Activated CD4-positive, alpha-beta T cell treated with anti-CD3 and anti-CD28 coated beads for 24 hours (primary cell): ENCODE results near the gene ATP2C2.

Source experiments
- DNase-seq, 2 donors: peaks; one replicate each; pipeline ENCODE4 v3.0.0-alpha.2; 2020; ENCODE audit warnings: low read depth in 2 of 2

The ATP2C2 gene

GRCh38 chr16:84467256-84467655 is 98.9 kb downstream of the ATP2C2 start:
- no peak for DNase-seq

- no peak for DNase-seq
Observed at GRCh38 chr16:84467709-84468108, 99.4 kb downstream of the ATP2C2 start.

- no peak for DNase-seq
Observed at GRCh38 chr16:84471316-84471715, 103.0 kb downstream of the ATP2C2 start.

- no peak for DNase-seq
Observed at GRCh38 chr16:84471966-84472365, 103.6 kb downstream of the ATP2C2 start.

- DNase-seq: no peak
Observed at GRCh38 chr16:84475643-84476240, 107.4 kb downstream of the ATP2C2 start.

- no peak for DNase-seq
Observed at GRCh38 chr16:84476401-84476800, 108.1 kb downstream of the ATP2C2 start.

GRCh38 chr16:84477661-84478060 is 109.3 kb downstream of the ATP2C2 start:
- no peak for DNase-seq

- DNase-seq: no peak
Observed at GRCh38 chr16:84478172-84478947, 110.0 kb downstream of the ATP2C2 start.

- DNase-seq: no peak
Observed at GRCh38 chr16:84479716-84480450, 111.5 kb downstream of the ATP2C2 start.

- no peak for DNase-seq
Observed at GRCh38 chr16:84481051-84481735, 112.9 kb downstream of the ATP2C2 start.

GRCh38 chr16:84482001-84482891 is 113.9 kb downstream of the ATP2C2 start:
- DNase-seq: no peak

- DNase-seq: no peak
Observed at GRCh38 chr16:84482951-84483881, 114.9 kb downstream of the ATP2C2 start.

GRCh38 chr16:84483882-84484565 is 115.7 kb downstream of the ATP2C2 start:
- no peak for DNase-seq

- no peak for DNase-seq
Observed at GRCh38 chr16:84484579-84485254, 116.4 kb downstream of the ATP2C2 start.

- no peak for DNase-seq
Observed at GRCh38 chr16:84485255-84486010, 117.1 kb downstream of the ATP2C2 start.

GRCh38 chr16:84486126-84486525 is 117.8 kb downstream of the ATP2C2 start:
- no peak for DNase-seq

- no peak for DNase-seq
Observed at GRCh38 chr16:84486551-84487235, 118.4 kb downstream of the ATP2C2 start.

GRCh38 chr16:84487358-84487757 is 119.0 kb downstream of the ATP2C2 start:
- no peak for DNase-seq
